Fibroblast of skin of abdomen (primary cell): ENCODE results near the gene HK2.

Source experiments
- DNase-seq: peaks from one replicate; pipeline ENCODE4 v3.0.0-alpha.2; 2013

HK2 gene

DNA sequence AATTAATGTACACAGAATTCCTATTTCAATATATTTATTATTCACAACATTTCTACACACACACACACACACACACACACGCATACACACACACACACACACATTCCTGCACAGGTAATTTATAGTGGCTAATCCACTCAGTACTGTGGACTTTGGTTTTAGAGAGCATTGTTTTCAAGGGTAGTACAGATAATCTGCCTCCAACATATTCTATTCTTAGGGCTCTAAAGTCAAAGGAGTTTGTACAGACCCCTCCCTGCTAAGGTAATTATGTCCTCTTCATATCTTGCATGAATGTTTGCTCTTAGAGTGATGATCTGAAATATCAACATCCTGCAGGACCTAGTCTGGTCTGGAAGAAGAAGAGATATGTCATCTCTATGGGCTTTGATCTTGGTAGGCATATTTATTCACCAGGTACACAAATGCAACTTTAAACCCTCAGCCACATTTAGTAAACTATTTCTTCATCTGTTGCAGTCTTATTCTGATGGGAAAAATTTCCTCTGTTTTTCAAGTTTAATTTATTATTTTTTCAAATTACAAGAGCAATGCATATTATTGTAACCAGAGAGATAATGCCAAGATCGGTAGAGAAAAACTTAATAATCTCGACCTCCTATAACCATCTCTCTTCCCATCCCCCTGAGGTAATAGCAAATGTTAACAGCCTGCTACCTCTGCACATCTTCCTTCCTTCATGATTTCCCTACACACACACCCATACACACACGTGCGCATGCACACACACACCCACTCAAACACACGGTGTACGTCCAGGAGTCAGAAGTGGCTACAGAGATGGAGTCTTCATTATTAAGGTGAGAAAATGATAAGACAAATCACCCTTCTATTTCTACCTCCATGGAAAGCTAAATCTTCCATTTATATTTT, 106.2 kb downstream of the HK2 start:
- DNase-seq = no peak

DNA sequence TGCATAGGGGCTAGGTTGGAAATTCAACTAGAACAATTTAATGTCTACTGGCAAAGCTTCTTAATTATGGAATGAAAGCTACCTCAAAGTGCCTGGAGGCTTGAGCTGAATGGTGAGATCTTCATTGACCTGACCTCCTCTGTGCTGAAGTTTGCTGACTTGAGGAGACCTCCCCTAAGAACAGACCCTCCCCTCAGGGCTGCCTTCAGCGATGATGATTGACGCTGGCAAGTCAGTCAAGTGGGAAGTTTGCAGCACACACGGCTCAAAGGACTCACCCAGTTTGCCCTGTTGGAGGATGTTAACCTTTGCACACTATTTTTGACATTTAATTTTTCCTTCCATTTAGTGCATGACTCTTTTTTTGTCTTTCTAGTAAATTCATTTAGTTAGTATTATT, 107.4 kb downstream of the HK2 start:
- no peak for DNase-seq

DNA sequence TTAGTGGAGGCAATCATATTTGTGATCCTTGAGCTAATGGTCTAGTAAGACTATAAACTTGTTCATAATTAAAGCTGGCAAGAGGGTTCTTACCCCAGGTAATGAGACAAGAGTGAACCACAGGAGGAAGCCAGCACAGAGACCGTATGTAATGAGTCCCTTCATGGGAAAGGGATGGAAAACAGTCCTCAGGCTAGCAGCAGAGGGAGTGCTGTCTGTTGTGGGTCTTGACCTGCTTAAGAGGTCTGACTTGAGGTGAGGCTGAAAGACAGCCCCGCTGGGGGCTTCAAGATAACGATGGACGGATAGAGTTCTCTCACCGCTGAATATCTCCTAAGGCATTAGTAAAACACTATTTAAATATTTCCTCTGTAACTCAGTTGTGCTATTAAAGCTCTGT, 108.3 kb downstream of the HK2 start:
- DNase-seq = no peak
